Myocyte (in vitro differentiated cells): ENCODE measurements around the gene BCAS3. TPM values are rescaled to one million over a fixed set of nuclear protein-coding genes. Genes with fewer than 3 reads are reported as not detected.

Experiments used
- DNase-seq: peaks from one replicate; pipeline ENCODE4 v3.0.0-alpha.2; 2012; ENCODE audit warnings: low read depth
- total RNA-seq: library from RNA; depleted of rRNA; stranded (reverse); fragments of >200 nt; gene quantifications from 2 replicates; pipeline ENCODE4 v1.2.3, GENCODE V29; 2014

Gene BCAS3
- total RNA-seq, 1 donor from 2014 or later = 18.1 TPM

- no peak for DNase-seq
These were observed 380.4 kb downstream of the BCAS3 start for GRCh38 chr17:61058066-61058465.

- DNase-seq = no peak
These were observed 385.9 kb downstream of the BCAS3 start for GRCh38 chr17:61063528-61063927.

- DNase-seq = no peak
These were observed 386.7 kb downstream of the BCAS3 start for GRCh38 chr17:61064087-61064951.

- DNase-seq = peak; percentile 18
These were observed 387.7 kb downstream of the BCAS3 start for GRCh38 chr17:61065263-61065773.

- no peak for DNase-seq
These were observed 388.4 kb downstream of the BCAS3 start for GRCh38 chr17:61066062-61066461.

GRCh38 chr17:61070649-61071048 is 393.0 kb downstream of the BCAS3 start:
- no peak for DNase-seq

- DNase-seq = no peak
These were observed 395.0 kb downstream of the BCAS3 start for GRCh38 chr17:61072648-61073047.

- no peak for DNase-seq
These were observed 395.5 kb downstream of the BCAS3 start for GRCh38 chr17:61073131-61073530.

GRCh38 chr17:61073799-61074513 is 396.3 kb downstream of the BCAS3 start:
- DNase-seq = no peak

GRCh38 chr17:61075988-61076387 is 398.3 kb downstream of the BCAS3 start:
- DNase-seq = no peak

GRCh38 chr17:61076621-61077031 is 399.0 kb downstream of the BCAS3 start:
- no peak for DNase-seq

- DNase-seq = no peak
These were observed 404.3 kb downstream of the BCAS3 start for GRCh38 chr17:61081959-61082358.

GRCh38 chr17:61084260-61084659 is 406.6 kb downstream of the BCAS3 start:
- no peak for DNase-seq

- DNase-seq = no peak
These were observed 409.4 kb downstream of the BCAS3 start for GRCh38 chr17:61087024-61087423.

- no peak for DNase-seq
These were observed 410.9 kb downstream of the BCAS3 start for GRCh38 chr17:61088556-61088955.

GRCh38 chr17:61091096-61091495 is 413.4 kb downstream of the BCAS3 start:
- no peak for DNase-seq

GRCh38 chr17:61097781-61098180 is 420.1 kb downstream of the BCAS3 start:
- no peak for DNase-seq

- no peak for DNase-seq
These were observed 428.7 kb downstream of the BCAS3 start for GRCh38 chr17:61106354-61106753.

- DNase-seq = no peak
These were observed 438.9 kb downstream of the BCAS3 start for GRCh38 chr17:61116577-61116976.

GRCh38 chr17:61117983-61118382 is 440.3 kb downstream of the BCAS3 start:
- DNase-seq = no peak

- no peak for DNase-seq
These were observed 441.2 kb downstream of the BCAS3 start for GRCh38 chr17:61118871-61119270.

- DNase-seq = no peak
These were observed 444.8 kb downstream of the BCAS3 start for GRCh38 chr17:61122326-61122913.
